Measurements from ENCODE around the gene MYBBP1A. TPM values are rescaled to one million over a fixed set of nuclear protein-coding genes. Genes with fewer than 3 reads are reported as not detected.
A peak's percentile ranks its signal among the peaks of the same experiment; 100 is the strongest.

MYBBP1A gene
- total and polyA plus RNA-seq, 4 donors: 12.2 to 23.3 (median 20.0) TPM

DNA sequence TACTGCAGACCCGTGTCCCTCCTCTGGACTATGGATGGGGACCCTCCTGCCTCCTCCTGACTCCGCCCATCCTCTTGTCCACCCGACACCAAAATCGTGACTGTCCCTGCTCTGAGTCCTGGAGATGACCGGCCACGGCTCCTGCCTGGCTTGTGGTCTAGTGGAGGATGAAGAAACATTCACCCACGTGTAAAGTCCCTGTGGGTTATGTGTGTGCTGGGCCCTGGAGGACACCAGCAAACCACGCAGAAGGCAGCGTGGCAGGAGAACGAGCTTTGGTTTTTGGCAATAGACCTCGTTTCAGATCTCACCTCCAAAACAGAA lies 44.6 kb downstream of the MYBBP1A start:
- TF ChIP-seq YY1 (IDR thresholded peaks at IDR 0.05): no peak
- TF ChIP-seq HNF4A (conservative IDR thresholded peaks at IDR 0.05): no peak
- TF ChIP-seq NR2F2 (IDR thresholded peaks at IDR 0.05): no peak
- no peak for TF ChIP-seq SP1 (IDR thresholded peaks at IDR 0.05)
- no peak for TF ChIP-seq TAF1 (conservative IDR thresholded peaks at IDR 0.05)
- TF ChIP-seq, protein P1, sequence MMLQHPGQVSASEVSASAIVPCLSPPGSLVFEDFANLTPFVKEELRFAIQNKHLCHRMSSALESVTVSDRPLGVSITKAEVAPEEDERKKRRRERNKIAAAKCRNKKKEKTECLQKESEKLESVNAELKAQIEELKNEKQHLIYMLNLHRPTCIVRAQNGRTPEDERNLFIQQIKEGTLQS (IDR thresholded peaks at IDR 0.05): no peak
- TF ChIP-seq, protein P2, sequence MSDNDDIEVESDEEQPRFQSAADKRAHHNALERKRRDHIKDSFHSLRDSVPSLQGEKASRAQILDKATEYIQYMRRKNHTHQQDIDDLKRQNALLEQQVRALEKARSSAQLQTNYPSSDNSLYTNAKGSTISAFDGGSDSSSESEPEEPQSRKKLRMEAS (IDR thresholded peaks at IDR 0.05): no peak
- TF ChIP-seq HNF4G (IDR thresholded peaks at IDR 0.05): no peak
- no peak for TF ChIP-seq FOXA2 (IDR thresholded peaks at IDR 0.05)
- TF ChIP-seq FOXA1 (IDR thresholded peaks at IDR 0.05): no peak
- no peak for TF ChIP-seq JUND (IDR thresholded peaks at IDR 0.05)
- no peak for TF ChIP-seq GABPA (IDR thresholded peaks at IDR 0.05 in 1 of 2, conservative IDR thresholded peaks at IDR 0.05 in 1 of 2)
- no peak for TF ChIP-seq RXRA (IDR thresholded peaks at IDR 0.05)
- TF ChIP-seq, protein P3, sequence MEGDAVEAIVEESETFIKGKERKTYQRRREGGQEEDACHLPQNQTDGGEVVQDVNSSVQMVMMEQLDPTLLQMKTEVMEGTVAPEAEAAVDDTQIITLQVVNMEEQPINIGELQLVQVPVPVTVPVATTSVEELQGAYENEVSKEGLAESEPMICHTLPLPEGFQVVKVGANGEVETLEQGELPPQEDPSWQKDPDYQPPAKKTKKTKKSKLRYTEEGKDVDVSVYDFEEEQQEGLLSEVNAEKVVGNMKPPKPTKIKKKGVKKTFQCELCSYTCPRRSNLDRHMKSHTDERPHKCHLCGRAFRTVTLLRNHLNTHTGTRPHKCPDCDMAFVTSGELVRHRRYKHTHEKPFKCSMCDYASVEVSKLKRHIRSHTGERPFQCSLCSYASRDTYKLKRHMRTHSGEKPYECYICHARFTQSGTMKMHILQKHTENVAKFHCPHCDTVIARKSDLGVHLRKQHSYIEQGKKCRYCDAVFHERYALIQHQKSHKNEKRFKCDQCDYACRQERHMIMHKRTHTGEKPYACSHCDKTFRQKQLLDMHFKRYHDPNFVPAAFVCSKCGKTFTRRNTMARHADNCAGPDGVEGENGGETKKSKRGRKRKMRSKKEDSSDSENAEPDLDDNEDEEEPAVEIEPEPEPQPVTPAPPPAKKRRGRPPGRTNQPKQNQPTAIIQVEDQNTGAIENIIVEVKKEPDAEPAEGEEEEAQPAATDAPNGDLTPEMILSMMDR (IDR thresholded peaks at IDR 0.05; ENCODE audit: low read depth, low read length, missing input control): no peak
- Histone ChIP-seq H3K9me3 (ENCODE audit: control insufficient read depth in 4 of 4, low read length in 3 of 4) (no peaks in the 10 kb centered on the region), H3K4me3 (ENCODE audit: low read depth in 1 of 3, low read length in 3 of 3) (no peak overlapping the region), H3K9ac (ENCODE audit: low read depth in 1 of 2, low read length in 2 of 2) (no peak overlapping the region), H3K27ac (ENCODE audit: low read depth in 1 of 2, low read length in 2 of 2) (peak overlapping the region; percentile 66 to 72), H3K36me3 (ENCODE audit: control insufficient read depth in 4 of 4, insufficient read depth in 3 of 4, low read depth in 1 of 4, low read length in 3 of 4) (no peaks in the 10 kb centered on the region), H3K4me1 (ENCODE audit: control insufficient read depth in 4 of 4, insufficient read depth in 4 of 4, low read length in 3 of 4) (peaks cover 0 to 12% (median 3%) of the 10 kb centered on the region in 4 donors), H3K27me3 (ENCODE audit: control insufficient read depth in 4 of 4, insufficient read depth in 4 of 4, low read length in 3 of 4) (no peaks in the 10 kb centered on the region)
- no peak for DNase-seq (ENCODE audit: low spot score)
- 75% methylated on average over 11 of the region's 11 CpGs for WGBS

DNA sequence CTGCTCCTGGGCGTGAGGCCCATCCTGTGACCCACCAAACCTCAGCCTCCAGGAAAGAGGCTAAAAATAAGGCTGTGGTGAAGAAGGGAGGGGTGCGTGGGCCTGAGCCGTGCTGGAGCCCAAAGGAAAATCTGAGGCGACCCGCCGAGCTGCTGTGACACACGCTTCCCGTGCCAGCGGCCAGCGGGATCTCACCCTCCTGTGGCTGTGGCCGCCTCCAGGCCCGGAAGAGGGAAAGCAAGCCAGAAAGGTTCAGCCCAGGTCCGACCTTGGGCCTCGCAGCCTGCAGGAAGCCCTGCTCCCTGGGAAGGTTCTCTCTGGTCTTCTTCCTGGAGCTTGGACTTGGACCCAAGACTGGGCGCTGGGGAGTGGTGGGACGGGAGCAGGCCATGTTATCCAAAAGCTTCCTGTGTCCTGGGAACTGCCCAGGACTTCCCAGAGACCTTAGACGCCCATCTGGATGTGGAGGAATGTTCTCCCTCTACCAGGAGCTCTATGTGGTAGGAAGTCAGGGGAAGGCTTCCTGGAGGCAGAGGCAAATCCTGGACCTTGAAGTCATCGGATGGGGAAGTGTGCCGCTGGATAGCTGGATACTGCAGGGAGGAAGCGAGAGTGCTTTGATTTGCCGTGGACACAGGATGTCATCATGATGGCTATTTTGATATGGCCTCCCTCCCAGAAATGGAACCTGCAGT lies 45.1 kb downstream of the MYBBP1A start:
- 73% methylated on average over 21 of the region's 21 CpGs for WGBS
- Histone ChIP-seq H3K4me3 (ENCODE audit: low read depth in 1 of 3, low read length in 3 of 3) (no peak overlapping the region), H3K27me3 (ENCODE audit: control insufficient read depth in 4 of 4, insufficient read depth in 4 of 4, low read length in 3 of 4) (no peaks in the 10 kb centered on the region), H3K9me3 (ENCODE audit: control insufficient read depth in 4 of 4, low read length in 3 of 4) (no peaks in the 10 kb centered on the region), H3K36me3 (ENCODE audit: control insufficient read depth in 4 of 4, insufficient read depth in 3 of 4, low read depth in 1 of 4, low read length in 3 of 4) (no peaks in the 10 kb centered on the region), H3K4me1 (ENCODE audit: control insufficient read depth in 4 of 4, insufficient read depth in 4 of 4, low read length in 3 of 4) (peaks cover 0 to 12% (median 3%) of the 10 kb centered on the region in 4 donors), H3K9ac (ENCODE audit: low read depth in 1 of 2, low read length in 2 of 2) (no peak overlapping the region), H3K27ac (ENCODE audit: low read depth in 1 of 2, low read length in 2 of 2) (peak overlapping the region; percentile 66 to 72)
- no peak for DNase-seq (ENCODE audit: low spot score)
- TF ChIP-seq NR2F2 (IDR thresholded peaks at IDR 0.05) (peak; percentile 72), FOXA2 (IDR thresholded peaks at IDR 0.05) (no peak), SP1 (IDR thresholded peaks at IDR 0.05) (no peak), EGR1 (IDR thresholded peaks at IDR 0.05; ENCODE audit: low read depth in 2 of 2) (peak in 1 of 2 donors; percentile 39)
- TF ChIP-seq, protein P1 (IDR thresholded peaks at IDR 0.05): no peak

DNA sequence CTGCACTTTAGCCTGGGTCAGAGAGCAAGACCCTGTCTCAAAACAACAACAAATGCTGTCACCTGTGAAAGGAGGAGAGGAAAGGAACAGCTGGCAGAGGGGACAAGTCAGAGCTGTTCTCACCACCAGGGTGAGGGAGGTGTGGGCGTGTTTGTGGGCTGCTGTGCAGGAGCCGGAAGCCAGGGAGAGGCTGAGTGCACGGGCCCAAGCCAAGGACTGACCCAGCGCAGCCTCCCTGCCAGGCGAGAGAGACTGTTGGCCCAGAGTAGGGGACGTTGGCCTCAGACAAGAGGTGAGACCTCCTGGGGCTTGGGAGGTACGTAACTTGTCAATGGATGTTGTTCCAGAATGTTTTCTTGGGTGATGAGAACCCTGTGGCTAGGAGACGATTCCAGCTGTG lies 45.8 kb downstream of the MYBBP1A start:
- Histone ChIP-seq H3K9ac (ENCODE audit: low read depth in 1 of 2, low read length in 2 of 2) (no peak overlapping the region), H3K9me3 (ENCODE audit: control insufficient read depth in 4 of 4, low read length in 3 of 4) (no peaks in the 10 kb centered on the region), H3K4me3 (ENCODE audit: low read depth in 1 of 3, low read length in 3 of 3) (no peak overlapping the region), H3K27me3 (ENCODE audit: control insufficient read depth in 4 of 4, insufficient read depth in 4 of 4, low read length in 3 of 4) (no peaks in the 10 kb centered on the region), H3K36me3 (ENCODE audit: control insufficient read depth in 4 of 4, insufficient read depth in 3 of 4, low read depth in 1 of 4, low read length in 3 of 4) (no peaks in the 10 kb centered on the region), H3K4me1 (ENCODE audit: control insufficient read depth in 4 of 4, insufficient read depth in 4 of 4, low read length in 3 of 4) (peaks cover 0 to 12% (median 3%) of the 10 kb centered on the region in 4 donors), H3K27ac (ENCODE audit: low read depth in 1 of 2, low read length in 2 of 2) (peak overlapping the region; percentile 66 to 72)
- TF ChIP-seq NR2F2 (IDR thresholded peaks at IDR 0.05) (peak; percentile 6), HNF4A (conservative IDR thresholded peaks at IDR 0.05) (no peak)
- no peak for DNase-seq (ENCODE audit: low spot score)
- 69% methylated on average over 8 of the region's 8 CpGs for WGBS

Data from liver (tissue), 9 donors.